Hindlimb muscle (tissue), 1 donor: ENCODE measurements around the gene CCNYL1. TPM values are rescaled to one million over a fixed set of nuclear protein-coding genes. Genes with fewer than 3 reads are reported as not detected.
A peak's percentile ranks its signal among the peaks of the same experiment; 100 is the strongest.
"Not testable (repeated sequence)": the region's sequence is repeated elsewhere in the genome, so short reads cannot be mapped to it uniquely, and the experiment has no call there.

Source experiments
- DNase-seq: peaks from one replicate; pipeline ENCODE4 v3.0.0-alpha.2; 2013
- polyA plus RNA-seq: library from polyadenylated mRNA; unstranded; fragments of 120-200 nt; gene quantifications from one replicate; pipeline ENCODE4 v1.2.1, GENCODE V29; 2013; ENCODE audit not compliant: insufficient read length

Gene CCNYL1
- 10.3 TPM for polyA plus RNA-seq

- peak; percentile 99 for DNase-seq
Observed at GRCh38 chr2:207710814-207711740, at the start of gene CCNYL1. Gene CCNYL1 (plus strand): TSS chr2:207711640. CDS start chr2:207711897, 257 bp downstream.

- DNase-seq, result no peak
Observed at GRCh38 chr2:207662203-207662602, 49.2 kb upstream of the CCNYL1 start.

- no peak for DNase-seq
Observed at GRCh38 chr2:207663870-207664545, 47.4 kb upstream of the CCNYL1 start.

DNA sequence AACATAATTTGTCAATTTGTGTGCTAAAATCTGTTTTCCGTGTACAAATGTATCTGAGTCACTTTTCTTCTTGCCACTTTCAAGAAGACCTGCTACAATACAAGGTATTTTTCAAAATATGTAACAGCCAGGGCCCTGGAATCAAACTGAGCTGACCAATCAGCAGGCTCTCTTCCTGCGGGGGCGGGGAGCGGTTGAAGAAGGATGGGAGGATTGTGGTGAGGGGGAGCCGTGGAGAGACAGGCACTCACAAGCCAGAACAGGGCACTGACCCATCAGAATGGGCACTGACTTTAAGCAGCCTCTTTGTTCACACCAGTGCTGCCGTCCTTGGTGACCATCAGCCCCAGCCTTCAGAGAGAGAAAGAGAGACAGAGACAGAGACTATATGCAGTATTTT, 40.6 kb upstream of the CCNYL1 start:
- DNase-seq, result no peak

GRCh38 chr2:207673431-207673830, 38.0 kb upstream of the CCNYL1 start:
- no peak for DNase-seq

DNA sequence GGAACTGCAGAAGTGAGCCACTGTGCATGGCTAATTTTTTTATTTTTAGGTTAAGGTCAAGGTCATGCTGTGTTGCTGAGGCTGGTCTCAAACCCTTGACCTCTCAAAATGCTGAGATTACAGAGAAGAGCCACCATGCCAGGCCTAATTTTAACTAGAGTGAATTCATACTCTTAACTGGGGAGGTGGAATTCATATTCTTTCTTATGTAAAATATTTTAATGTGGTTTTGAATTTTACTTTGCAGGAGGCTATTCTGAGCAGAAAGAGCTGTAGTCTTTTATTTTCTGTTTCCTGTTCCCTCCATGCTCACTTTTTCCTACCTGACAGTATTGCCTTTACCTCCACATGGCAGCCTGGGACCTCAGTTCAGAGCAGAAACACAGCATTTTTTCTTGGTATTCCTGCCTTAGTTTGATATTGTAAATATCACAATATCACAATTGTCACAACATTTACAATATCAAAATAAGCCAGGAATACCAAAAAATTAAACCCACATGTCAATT, 37.1 kb upstream of the CCNYL1 start:
- DNase-seq, result no peak

- DNase-seq, result no peak
Observed at GRCh38 chr2:207674826-207675225, 36.6 kb upstream of the CCNYL1 start.

DNA sequence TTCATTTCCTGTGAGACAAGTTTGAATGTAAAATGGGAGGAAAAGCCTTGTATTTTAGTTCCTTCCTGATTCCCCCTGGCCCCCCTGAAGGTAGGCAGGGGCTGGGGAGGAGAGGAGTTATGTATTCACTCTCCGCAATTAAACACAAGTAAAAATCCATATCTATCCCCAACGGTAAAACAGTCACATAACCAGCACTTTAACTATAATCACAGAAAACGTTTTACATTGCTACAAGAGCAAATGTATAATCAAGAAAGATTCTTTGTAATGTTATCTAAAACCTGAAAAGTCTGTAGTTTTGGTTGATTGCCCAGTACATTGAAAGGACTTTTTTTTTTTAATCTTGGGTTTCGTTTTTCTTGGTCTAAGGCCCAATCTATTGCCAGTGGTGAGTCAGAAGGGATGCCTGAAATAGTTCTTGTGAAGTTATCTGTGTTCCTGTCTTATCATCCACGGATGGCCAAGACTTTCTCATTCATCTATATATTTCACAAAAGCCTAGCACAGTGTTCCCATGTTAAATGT, 34.5 kb upstream of the CCNYL1 start:
- DNase-seq, result no peak

- DNase-seq, result no peak
Observed at GRCh38 chr2:207681431-207681830, 30.0 kb upstream of the CCNYL1 start.

DNA sequence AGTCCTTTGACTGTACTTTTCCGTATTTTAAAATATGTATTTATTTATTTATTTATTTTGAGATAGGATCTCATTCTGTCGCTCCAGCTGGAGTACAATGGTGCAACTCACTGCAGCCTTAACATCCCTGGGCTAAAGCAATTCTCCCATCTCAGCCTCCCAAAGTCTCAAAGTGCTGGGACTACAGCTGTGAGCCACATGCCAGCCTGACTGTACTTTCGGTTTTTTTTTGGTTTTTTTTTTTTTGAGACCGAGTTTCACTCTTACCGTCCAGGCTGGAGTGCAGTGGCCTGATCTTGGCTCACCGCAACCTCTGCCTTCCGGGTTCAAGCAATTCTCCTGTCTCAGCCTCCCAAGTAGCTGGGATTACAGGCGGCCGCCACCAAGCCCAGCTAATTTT, 28.9 kb upstream of the CCNYL1 start:
- DNase-seq, result no peak

DNA sequence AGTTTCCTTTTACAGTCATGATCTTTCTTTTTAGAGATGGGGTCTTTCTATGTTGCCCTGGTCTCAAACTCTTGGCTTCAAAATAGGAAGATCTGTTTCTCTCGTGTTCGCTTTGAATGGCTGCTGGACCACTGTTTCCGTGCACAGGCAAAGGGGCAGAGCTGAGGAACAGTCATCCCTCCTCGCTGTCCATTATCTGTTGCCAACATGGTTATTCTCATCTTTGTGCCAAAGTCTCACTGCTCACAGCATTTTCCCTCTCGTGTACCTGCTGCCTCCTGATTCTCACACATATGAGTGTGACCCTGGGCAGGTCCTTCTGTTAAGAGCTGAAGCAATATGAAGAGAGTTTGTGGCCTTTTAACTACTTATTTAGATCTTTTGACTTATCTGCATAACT, 28.0 kb upstream of the CCNYL1 start:
- no peak for DNase-seq

DNA sequence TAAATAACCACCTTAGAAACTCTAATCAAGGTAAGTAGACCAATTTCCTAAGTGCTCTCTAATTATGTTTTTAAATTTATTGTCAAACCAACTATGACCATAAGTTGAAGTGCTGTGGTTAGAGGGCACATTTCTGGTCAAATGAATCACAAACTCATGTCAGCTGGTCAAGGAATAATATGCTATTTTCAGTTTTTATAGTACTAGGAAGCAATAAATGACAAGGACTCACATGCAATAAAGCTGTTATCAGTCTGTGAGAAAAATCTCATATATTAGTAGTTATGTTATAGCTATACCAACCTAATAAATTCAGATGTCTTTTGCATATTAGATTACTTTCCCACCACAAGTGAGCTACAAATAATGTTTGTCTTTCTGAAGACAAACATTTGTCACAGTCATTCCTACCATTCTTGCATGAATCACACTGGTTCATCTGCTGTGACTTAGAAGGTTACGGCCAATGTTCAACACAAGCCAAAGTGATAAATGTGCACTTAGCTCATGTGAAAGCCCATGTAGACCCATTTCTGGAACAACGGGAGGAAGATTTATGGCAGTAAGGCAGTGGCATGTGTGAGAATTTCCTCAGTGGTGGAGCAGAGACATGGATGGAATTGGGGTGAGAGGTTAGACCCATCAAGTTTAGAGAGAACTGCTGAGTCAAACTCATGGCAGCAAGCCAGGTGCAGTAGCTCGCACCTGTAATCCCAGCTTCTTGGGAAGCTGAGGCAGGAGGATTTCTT, 27.4 kb upstream of the CCNYL1 start:
- DNase-seq, result no peak

- DNase-seq, result no peak
Observed at GRCh38 chr2:207686812-207687211, 24.6 kb upstream of the CCNYL1 start.

GRCh38 chr2:207688597-207688996, 22.8 kb upstream of the CCNYL1 start:
- no peak for DNase-seq

DNA sequence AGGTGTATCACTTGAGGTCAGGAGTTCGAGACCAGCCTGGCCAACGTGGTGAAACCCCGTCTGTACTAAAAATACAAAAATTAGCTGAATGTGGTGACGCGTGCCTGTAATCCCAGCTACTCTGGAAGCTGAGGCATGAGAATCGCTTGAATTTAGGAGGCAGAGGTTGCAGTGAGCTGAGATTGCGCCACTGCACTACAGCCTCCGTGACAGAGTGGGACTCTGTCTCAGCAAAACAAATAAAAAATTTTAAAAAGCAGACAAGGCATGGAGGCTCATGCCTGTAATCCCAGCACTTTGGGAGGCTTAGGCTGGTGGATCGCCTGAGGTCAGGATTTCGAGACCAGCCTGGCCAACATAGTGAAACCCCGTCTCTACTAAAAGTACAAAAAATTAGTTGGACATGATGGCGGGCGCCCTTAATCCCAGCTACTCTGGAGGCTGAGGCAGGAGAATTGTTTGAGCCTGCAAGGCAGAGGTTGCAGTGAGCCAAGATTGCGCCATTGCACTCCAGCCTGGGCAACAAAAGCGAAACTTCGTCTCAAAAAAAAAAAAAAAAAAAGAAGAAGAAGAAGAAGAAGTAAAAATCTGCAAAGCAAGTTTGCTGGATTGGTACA, 20.5 kb upstream of the CCNYL1 start:
- DNase-seq, result not testable (repeated sequence)

DNA sequence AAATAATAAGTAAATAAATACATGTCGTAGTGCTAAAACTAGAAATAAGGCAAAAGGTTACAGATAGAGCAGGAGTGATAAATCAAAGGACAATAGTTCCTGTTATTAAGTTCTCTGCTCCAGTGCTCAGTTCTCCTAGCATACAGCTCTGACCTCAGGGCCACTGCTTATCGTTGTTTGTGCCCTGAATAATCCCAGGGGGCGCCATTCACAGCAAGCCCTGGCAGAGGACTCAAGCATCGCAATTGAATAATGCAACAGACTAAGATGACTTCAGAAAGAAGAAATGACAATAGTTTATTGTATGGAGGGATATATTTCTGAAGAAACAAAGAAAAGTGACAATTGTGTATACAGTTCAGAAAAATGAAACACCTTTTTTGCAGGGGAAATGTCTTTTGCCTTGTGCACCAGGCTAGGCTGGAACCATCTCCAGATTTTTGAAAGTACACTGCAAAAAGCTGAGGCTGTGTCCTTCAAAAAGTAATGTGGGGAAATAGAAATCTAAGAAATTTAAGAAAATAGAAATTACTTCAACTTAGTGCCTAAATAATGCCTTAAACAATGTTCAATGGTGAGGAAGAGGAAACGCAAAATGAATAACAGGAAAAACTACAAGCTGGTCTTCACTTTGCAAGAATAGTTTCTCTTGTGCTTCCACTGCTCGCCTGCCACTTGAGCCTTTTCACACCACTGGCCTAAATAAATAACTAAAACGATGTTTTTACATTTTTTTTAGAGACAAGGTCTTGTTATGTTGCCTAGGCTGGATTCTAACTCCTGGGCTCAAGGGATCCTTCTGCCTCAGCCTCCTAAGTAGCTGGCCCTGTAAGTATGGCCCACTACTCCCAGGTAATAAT, 19.0 kb upstream of the CCNYL1 start:
- no peak for DNase-seq

DNA sequence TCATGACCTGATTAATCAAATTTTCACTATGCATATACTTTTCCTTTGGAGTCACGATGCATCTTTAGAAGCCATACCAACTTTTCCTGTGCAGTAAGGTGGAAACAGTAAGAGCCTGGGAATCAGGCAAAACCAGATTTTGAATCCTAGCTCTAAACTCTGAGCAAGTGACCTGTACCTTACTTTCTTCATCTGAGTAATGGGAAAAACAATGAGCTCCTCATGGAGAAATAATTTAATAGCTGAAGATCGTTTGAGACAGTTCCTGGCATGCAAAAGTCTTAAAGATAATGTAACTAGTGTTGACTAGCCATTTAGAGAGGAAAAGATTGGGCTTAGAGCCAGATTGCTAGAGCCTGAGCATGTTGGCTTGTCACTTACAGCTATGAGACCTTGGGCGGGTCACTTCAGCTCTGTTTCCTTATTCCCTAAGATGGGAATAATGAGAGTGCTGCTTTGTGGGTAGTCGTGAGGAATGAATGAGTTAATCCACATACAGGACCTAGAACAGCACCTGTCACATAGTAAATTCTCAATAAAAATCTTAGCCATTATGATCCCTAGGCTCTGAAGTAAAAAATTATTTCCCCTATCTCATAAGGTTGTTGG, 17.7 kb upstream of the CCNYL1 start:
- no peak for DNase-seq

GRCh38 chr2:207694811-207695281, 16.6 kb upstream of the CCNYL1 start:
- no peak for DNase-seq

GRCh38 chr2:207695293-207695692, 16.1 kb upstream of the CCNYL1 start:
- DNase-seq, result no peak

GRCh38 chr2:207696911-207697310, 14.5 kb upstream of the CCNYL1 start:
- DNase-seq, result not testable (repeated sequence)

GRCh38 chr2:207697411-207697810, 14.0 kb upstream of the CCNYL1 start:
- no peak for DNase-seq
